ENCODE results near the gene ATP5PD. TPM values are rescaled to one million over a fixed set of nuclear protein-coding genes. Genes with fewer than 3 reads are reported as not detected.

ATP5PD gene
- total RNA-seq, 1 donor from 2014 or later, result 155 TPM

DNA sequence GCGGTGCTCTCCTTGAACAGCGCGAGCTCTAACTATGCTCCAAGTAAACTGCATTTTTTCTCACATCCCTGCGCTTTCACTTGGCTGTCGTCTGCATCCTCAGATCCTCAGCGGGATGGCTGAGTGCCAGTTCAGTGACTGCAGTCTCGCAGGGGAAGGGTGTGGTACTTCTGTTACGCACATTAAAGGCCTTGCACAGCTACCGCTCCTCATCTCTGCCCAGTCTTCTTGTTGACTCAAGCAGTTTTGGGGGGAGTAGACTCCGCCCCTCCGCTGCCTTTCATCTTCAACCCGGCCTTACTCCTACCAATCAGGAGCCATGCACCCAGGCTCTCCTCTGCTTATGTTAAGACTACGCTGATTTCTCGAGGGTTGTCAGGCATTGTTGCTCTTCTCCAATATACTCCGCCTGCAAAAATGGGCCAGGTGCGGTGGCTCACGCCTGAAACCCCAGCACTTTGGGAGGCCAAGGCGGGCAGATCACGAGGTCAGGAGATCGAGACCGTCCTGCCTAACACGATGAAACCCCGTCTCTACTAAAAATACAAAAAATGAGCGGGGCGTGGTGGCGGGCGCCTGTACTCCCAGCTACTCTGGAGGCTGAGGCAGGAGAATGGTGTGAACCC is 10.0 kb downstream of the ATP5PD start:
- H3K4me3 ChIP-seq, result no peak overlapping the region
- peak overlapping the region; percentile 84 for H3K27ac ChIP-seq
- intact Hi-C loops (cut with DNase I), result no loop called here
- TF ChIP-seq CTCF (IDR thresholded peaks at IDR 0.05), result no peak
- peaks cover 42% of the 10 kb centered on the region for H3K36me3 ChIP-seq
- ATAC-seq, result peak; percentile 24
- DNase-seq, result peak; percentile 76
- no peaks in the 10 kb centered on the region for H3K27me3 ChIP-seq
- peaks cover 26% of the 10 kb centered on the region for H3K4me1 ChIP-seq
- no peaks in the 10 kb centered on the region for H3K9me3 ChIP-seq

GRCh38 chr17:75034236-75034908 is 12.4 kb downstream of the ATP5PD start:
- Histone ChIP-seq H3K27ac (peak overlapping the region; percentile 84), H3K4me1 (peaks cover 26% of the 10 kb centered on the region), H3K9me3 (no peaks in the 10 kb centered on the region), H3K4me3 (peak overlapping the region; percentile 80), H3K27me3 (no peaks in the 10 kb centered on the region), H3K36me3 (peaks cover 18% of the 10 kb centered on the region)
- ATAC-seq (peak; percentile 83), DNase-seq (peak; percentile 91)
- no peak for TF ChIP-seq CTCF (IDR thresholded peaks at IDR 0.05)
- intact Hi-C loops (cut with DNase I), result no loop called here

DNA sequence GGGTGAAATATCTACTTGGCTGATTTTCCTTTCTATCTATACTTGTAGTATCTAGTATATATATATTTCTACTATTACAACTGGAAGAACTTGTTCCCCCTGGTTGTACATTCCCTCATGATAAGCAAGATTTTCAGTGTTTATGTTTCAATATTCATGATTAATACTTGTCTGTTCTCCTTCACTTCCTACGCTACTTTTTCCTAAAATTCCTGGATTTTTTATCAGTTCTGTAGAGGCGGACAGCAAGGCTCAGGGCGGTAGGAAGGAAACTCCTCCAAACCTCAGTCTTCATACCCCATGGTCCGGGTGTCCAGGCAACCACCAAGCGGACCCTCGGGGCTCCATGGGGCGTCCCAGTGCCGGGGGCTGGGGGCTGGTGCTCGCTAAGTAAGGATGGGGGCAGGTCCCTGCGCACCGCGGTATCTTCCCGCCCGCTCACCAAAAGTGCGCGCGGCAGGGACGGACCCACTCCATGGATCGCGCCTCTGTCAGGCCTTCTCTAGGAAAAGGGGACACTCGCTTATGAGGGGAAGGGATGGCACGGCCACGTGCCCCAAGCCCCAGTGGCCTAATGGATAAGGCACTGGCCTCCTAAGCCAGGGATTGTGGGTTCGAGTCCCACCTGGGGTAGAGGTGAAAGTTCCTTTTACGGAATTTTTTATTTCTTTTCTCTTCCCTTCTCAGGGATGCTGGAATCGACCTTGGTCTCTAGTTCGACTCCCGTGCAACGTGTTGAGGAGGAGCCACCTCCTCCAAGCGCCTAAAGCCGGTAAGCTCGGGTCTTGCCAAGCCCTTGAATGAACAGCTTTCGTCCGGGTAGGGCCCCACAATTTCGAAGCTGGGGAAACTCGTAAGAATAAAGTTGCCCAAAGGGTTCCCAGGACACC is 13.2 kb downstream of the ATP5PD start:
- no peaks in the 10 kb centered on the region for H3K9me3 ChIP-seq
- intact Hi-C loops (cut with DNase I), result no loop called here
- peak overlapping the region; percentile 80 for H3K4me3 ChIP-seq
- no peaks in the 10 kb centered on the region for H3K27me3 ChIP-seq
- H3K4me1 ChIP-seq, result peaks cover 26% of the 10 kb centered on the region
- peak overlapping the region; percentile 84 for H3K27ac ChIP-seq
- no peak for TF ChIP-seq CTCF (IDR thresholded peaks at IDR 0.05)
- DNase-seq (peak; percentile 93), ATAC-seq (peak; percentile 70)
- H3K36me3 ChIP-seq, result peaks cover 10% of the 10 kb centered on the region

DNA sequence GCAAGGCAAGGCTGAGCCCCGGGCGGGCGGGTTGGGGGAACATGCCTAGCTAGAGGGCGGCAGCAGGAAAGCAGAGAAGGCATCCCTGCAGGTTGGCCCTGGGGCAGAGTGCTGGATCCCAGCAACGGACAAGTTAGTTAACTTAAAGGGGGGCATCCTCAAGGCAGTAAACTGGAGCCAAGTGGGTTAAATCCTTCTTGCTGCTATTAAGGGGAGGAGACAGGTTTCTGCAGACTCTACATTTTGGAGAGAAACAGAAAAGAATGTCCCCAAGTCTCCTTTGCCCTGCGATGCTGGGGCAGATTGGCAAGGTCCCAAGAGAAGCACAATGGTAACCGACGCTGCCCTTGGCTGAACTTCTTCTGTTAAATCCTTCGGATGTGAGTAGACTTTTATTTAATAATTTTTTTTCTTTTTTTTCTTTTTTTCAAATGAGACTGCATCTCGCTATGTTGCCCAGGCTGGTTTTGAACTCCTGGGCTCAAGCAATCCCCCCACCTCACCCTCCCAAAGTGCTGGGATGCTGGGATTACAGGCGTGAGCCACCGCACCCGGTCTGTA is 14.0 kb downstream of the ATP5PD start:
- Histone ChIP-seq H3K4me1 (peaks cover 26% of the 10 kb centered on the region), H3K27me3 (no peaks in the 10 kb centered on the region), H3K9me3 (no peaks in the 10 kb centered on the region), H3K27ac (no peak overlapping the region), H3K4me3 (peak overlapping the region; percentile 80), H3K36me3 (peaks cover 2% of the 10 kb centered on the region)
- DNase-seq (no peak), ATAC-seq (no peak)
- TF ChIP-seq CTCF (IDR thresholded peaks at IDR 0.05), result no peak
- intact Hi-C loops (cut with DNase I), result no loop called here

DNA sequence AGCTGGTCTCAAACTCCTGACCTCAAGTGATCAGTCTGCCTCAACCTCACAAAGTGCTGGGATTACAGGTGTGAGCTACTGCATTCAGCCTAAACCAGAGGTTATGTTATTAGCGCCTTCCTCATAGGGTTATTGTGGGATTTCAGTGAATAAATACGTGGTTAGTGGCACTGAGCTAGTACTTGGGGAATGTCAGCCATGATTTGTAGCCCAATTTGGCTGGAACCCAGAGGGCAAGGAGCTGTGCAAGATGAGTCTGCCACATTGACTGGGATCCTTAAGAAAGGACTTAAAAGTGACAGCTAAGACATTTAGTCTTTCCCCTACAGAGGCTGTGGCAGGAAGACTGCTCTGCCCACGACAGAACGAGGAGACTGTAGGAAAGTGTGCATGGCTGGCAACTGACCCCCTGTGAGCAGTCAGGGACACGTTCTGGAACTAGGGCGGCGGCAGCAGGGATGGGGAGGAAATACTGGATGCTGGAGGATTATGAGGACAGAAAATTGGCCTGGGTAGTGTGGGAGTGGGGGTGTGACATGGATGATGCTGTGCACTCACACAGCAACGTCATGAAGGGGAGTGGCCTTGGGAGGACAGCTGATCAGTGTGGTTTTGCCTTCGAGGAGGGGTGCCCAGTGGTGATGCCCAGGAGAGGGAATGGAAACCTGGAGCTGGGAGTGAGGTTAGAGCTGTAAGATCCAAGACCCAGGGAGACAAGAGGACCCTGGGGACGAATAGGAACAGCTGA is 14.6 kb downstream of the ATP5PD start:
- no peak overlapping the region for H3K27ac ChIP-seq
- intact Hi-C loops (cut with DNase I), result no loop called here
- H3K9me3 ChIP-seq, result no peaks in the 10 kb centered on the region
- TF ChIP-seq CTCF (IDR thresholded peaks at IDR 0.05), result no peak
- DNase-seq (peak; percentile 74), ATAC-seq (peak; percentile 52)
- peaks cover 26% of the 10 kb centered on the region for H3K4me1 ChIP-seq
- H3K36me3 ChIP-seq, result no peaks in the 10 kb centered on the region
- H3K4me3 ChIP-seq, result peak overlapping the region; percentile 80
- no peaks in the 10 kb centered on the region for H3K27me3 ChIP-seq
